Lower lobe of right lung (tissue), 2 donors: ENCODE results near the gene TBCK. TPM values are rescaled to one million over a fixed set of nuclear protein-coding genes. Genes with fewer than 3 reads are reported as not detected.

ENCODE experiments used
- ATAC-seq, 2 donors: fragments of 200-7000 bp; cut with Tn5 transposase; one replicate each; pipeline ENCODE4 v1.9.1; 2020 to 2022; ENCODE audit warnings: mild to moderate bottlenecking in 2 of 2, moderate library complexity in 2 of 2
- DNase-seq: peaks from one replicate; pipeline ENCODE4 v3.0.0-alpha.2; 2020
- H3K27ac ChIP-seq: fragments of 200-600 bp; one replicate; pipeline ENCODE4 v1.8.0; 2022
- H3K27me3 ChIP-seq: fragments of 200-600 bp; one replicate; pipeline ENCODE4 v1.8.0; 2022; ENCODE audit warnings: low read depth
- H3K36me3 ChIP-seq: fragments of 200-600 bp; one replicate; pipeline ENCODE4 v1.8.0; 2022; ENCODE audit warnings: mild to moderate bottlenecking
- H3K4me1 ChIP-seq: fragments of 200-600 bp; one replicate; pipeline ENCODE4 v1.8.0; 2022
- H3K4me3 ChIP-seq: fragments of 200-600 bp; one replicate; pipeline ENCODE4 v1.8.0; 2022; ENCODE audit warnings: mild to moderate bottlenecking
- H3K9me3 ChIP-seq: fragments of 200-600 bp; one replicate; pipeline ENCODE4 v1.8.0; 2022
- intact Hi-C: fragments of 100-400 bp; cut with DNase I; formaldehyde crosslinking; loops from one replicate; pipeline ENCODE4 v1.11.0; 2022
- total RNA-seq: library from RNA; stranded (reverse); fragmentation: NEBNext Ultra II Directional; extraction: Animal tissue kit (Norgen Biotek cat#: 25700); gene quantifications from one replicate; pipeline ENCODE4 v1.2.1, GENCODE V29; 2021
- TF ChIP-seq, protein P1 (sequence below): fragments of 200-600 bp; IDR thresholded peaks from one replicate; pipeline ENCODE4 v1.8.0; 2022; ENCODE audit warnings: antibody characterized with exemption, mild to moderate bottlenecking
- donor health status: DM: no; HTN: yes; CAD: no; lungs with severe emphysema.

TBCK gene
- total RNA-seq, 1 donor from 2014 or later, result 45.7 TPM

DNA sequence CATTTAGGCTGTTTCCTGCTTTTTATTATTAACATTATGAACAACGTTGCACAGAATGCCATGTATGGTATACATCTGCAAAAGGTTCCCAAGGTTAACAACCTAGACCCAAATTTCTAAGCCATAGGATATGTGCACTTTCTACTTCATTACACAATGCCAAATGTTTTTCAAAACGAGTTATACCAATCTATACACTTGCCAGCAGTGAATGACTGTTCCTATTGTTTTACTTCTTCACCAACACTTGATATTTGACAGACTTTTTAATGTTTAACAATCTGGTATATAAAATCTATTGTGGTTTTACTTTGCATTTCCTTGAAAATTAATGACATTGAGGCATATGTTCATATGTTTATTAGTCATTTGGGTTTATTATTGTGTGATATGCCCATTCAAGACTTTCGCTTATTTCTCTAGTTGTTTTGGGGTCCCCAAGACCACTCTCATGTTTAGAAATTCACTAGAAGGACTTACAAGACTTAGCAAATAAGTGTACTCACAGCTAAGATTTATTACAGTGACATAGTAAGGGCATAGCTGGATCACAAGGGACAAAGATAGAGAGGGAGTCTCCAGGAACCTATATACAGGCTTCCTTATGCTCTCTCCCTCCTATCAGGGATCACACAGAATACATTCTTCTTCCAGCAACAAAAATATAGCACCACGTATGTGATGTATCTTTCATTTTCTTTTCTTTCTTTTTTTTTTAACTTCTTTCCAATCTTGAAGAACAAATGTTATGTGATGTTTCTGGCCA is 62.5 kb downstream of the TBCK start:
- DNase-seq, result no peak
- ATAC-seq, result no peak
- H3K27ac ChIP-seq, result no peak overlapping the region
- H3K36me3 ChIP-seq, result peaks cover 41% of the 10 kb centered on the region
- TF ChIP-seq, protein P1, sequence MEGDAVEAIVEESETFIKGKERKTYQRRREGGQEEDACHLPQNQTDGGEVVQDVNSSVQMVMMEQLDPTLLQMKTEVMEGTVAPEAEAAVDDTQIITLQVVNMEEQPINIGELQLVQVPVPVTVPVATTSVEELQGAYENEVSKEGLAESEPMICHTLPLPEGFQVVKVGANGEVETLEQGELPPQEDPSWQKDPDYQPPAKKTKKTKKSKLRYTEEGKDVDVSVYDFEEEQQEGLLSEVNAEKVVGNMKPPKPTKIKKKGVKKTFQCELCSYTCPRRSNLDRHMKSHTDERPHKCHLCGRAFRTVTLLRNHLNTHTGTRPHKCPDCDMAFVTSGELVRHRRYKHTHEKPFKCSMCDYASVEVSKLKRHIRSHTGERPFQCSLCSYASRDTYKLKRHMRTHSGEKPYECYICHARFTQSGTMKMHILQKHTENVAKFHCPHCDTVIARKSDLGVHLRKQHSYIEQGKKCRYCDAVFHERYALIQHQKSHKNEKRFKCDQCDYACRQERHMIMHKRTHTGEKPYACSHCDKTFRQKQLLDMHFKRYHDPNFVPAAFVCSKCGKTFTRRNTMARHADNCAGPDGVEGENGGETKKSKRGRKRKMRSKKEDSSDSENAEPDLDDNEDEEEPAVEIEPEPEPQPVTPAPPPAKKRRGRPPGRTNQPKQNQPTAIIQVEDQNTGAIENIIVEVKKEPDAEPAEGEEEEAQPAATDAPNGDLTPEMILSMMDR, result no peak
- no peak overlapping the region for H3K4me3 ChIP-seq
- H3K9me3 ChIP-seq, result no peaks in the 10 kb centered on the region
- intact Hi-C loops, result no loop called here
- H3K4me1 ChIP-seq, result no peaks in the 10 kb centered on the region
- H3K27me3 ChIP-seq, result no peaks in the 10 kb centered on the region

- intact Hi-C loops, result no loop called here
- H3K4me3 ChIP-seq, result no peak overlapping the region
- H3K4me1 ChIP-seq, result no peaks in the 10 kb centered on the region
- ATAC-seq, result no peak
- no peaks in the 10 kb centered on the region for H3K27me3 ChIP-seq
- TF ChIP-seq, protein P1, result no peak
- no peak for DNase-seq
- no peaks in the 10 kb centered on the region for H3K9me3 ChIP-seq
- H3K27ac ChIP-seq, result no peak overlapping the region
- H3K36me3 ChIP-seq, result peaks cover 52% of the 10 kb centered on the region
Measured at GRCh38 chr4:106247600-106247999, 68.4 kb downstream of the TBCK start.

DNA sequence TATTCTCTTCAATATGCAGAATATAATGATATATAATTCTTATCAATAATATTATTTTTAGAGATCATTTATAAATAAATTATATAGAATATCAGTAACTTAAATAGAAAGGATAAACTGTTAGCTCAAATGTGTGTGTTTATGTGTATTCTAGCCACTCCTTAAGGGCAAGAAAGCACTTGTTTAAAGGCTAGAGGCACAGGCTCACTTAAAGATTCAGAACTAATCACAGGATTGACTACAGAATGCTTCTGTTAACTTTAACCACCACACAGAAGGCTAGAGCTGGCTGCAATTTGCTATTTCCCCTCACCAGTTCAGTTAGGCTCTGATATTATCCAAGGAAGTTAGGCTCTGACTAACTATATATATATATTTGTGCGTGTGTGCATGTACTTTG is 69.6 kb downstream of the TBCK start:
- DNase-seq (no peak), ATAC-seq (no peak)
- TF ChIP-seq, protein P1, result no peak
- intact Hi-C loops, result no loop called here
- Histone ChIP-seq H3K4me3 (no peak overlapping the region), H3K9me3 (no peaks in the 10 kb centered on the region), H3K27ac (no peak overlapping the region), H3K4me1 (no peaks in the 10 kb centered on the region), H3K36me3 (peaks cover 54% of the 10 kb centered on the region), H3K27me3 (no peaks in the 10 kb centered on the region)

GRCh38 chr4:106245176-106245575 is 70.8 kb downstream of the TBCK start:
- no peak for ATAC-seq
- no peak overlapping the region for H3K4me3 ChIP-seq
- no peak for DNase-seq
- H3K4me1 ChIP-seq, result no peaks in the 10 kb centered on the region
- intact Hi-C loops, result no loop called here
- no peaks in the 10 kb centered on the region for H3K9me3 ChIP-seq
- H3K36me3 ChIP-seq, result peaks cover 46% of the 10 kb centered on the region
- TF ChIP-seq, protein P1, result no peak
- H3K27ac ChIP-seq, result no peak overlapping the region
- no peaks in the 10 kb centered on the region for H3K27me3 ChIP-seq

DNA sequence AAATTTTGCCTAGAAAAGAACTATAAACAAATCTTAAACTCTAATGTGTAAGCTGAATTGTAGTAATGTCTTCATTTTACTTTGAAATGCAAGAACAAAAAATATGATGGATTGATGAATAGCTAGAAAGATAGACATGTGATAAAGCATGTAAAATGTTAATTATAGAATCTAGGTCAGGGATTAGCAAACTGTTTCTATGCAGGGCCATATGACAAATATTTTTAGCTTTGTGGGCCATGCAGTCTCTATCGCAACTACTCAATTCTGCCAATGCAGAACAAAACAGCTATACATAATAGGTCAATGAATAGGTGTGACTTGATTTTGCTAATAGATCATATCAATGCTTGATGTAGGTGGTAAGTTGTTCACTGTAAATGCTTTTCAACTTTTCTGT is 75.3 kb downstream of the TBCK start:
- Histone ChIP-seq H3K4me3 (no peak overlapping the region), H3K4me1 (no peaks in the 10 kb centered on the region), H3K27me3 (no peaks in the 10 kb centered on the region), H3K27ac (no peak overlapping the region), H3K36me3 (peaks cover 16% of the 10 kb centered on the region), H3K9me3 (no peaks in the 10 kb centered on the region)
- no peak for DNase-seq
- TF ChIP-seq, protein P1, result no peak
- intact Hi-C loops, result no loop called here
- ATAC-seq, result no peak
